T47D (cell line): ENCODE data around the gene NRTN.

ENCODE experiments used
- DNase-seq, 2 experiments: peaks; one replicate each; pipeline versions ENCODE4 v3.0.0 to v3.0.0-alpha.2; 2011 to 2012; ENCODE audit warnings: low read depth in 1 of 2, low spot score in 1 of 2
- JUND ChIP-seq: IDR thresholded peaks from 2 replicates; pipeline ENCODE4 v1.6.1; 2012; ENCODE audit warnings: low read depth
- in situ Hi-C: cut with HindIII; loops from 2 replicates; pipeline ENCODE4 v1.10.0; 2016; ENCODE audit warnings: low sequenced_read_pairs, low pct_unique_long_range_greater_than_20kb

The NRTN gene

DNA sequence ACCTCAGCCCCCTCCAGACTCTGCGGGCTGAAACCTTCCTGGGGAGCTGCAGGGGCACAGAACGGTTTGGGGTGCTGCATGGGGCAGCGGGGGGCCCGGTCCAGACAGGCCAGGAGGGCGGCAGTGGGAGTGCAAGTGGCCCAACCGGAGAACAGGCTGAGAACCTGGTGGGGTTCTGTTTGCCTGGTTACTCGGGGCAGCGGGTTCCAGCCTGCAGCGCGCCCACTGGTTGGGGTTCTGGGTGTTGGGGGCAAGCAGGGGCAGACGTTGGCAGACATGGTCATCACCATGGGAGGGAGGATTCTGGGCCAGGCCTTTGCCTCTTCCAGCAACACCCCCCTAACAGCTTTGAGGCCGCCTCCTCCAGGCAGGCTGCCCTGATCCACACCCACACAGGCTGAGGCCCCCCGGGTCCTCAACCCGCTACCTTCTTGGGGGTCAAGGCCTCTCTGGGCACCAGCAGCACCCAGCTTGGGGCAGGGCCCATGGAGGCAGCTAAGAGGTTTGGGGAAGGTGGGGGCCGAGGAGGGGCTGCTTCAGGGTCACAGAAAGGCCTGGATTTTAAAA, 20.2 kb upstream of the NRTN start, which contains the start of gene PRR22:
Gene PRR22, minus strand, starts transcription at position 166 of the 567 bp plus-strand sequence. Its CDS starts 86 bp downstream, at position 80.
- in situ Hi-C loops: no loop called here
- TF ChIP-seq JUND: no peak

DNA sequence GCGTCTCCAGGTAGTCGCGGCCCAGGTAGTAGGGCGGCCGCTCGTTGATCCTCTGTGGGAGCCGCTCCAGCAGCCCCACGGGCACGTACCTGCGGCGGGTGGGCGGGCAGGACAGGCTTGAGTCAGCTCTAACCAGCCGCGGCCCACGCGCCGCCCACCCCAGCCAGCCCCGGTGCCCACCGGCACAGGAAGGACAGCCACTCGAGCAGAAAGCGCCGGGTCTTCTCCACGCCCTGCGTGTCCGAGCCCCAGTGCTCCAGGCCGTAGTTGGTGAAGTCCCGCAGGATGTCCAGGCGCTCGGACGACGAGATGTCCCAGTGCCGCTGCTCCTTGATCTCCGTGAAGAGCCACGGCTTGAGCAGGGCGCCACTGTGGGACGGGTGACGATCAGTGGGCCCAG, 19.4 kb upstream of the NRTN start:
- DNase-seq: no peak
- TF ChIP-seq JUND: no peak
- in situ Hi-C loops: no loop called here

More for the DNA sequence above, 20.2 kb upstream of the NRTN start, which contains the start of gene PRR22:
- no peak for DNase-seq

DNA sequence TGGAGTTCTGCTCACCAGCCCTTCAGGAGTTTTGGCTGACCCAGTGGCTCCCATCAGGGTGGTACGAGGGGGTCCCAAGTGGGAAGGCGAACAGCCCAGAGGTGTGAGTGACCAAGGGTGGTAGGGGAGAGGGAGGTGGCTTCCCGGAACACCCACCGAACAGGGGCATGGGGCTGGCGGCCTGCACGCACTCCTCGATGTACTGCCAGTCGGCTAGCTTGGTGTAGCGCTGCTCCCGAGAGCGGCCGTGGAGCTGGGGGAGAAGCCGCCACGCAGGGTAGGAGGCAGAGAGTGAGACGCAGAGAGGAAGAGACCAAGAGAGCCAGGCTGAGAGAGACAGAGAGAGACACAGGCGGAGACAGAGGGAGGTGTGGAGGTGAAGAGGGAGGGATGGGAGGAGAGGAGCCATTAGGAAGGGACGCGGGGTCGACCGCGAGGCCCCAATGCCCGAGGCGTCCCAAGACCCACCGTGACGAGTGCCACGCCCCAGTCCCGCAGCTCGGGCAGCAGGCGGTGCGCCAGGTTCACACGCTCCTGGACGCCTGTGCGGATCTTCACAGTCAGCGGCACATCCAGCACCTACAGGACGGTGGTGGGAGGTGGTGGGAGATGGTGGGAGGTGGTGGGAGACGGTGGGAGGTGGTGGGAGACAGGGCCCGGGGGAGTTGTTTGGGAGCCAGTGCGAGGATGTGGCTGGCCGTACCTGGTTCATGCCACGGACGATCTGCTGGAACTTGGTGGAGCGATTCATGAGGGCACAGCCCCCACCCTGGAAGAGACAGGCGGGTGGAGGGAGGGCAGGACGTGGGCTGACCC, 18.1 kb upstream of the NRTN start:
- in situ Hi-C loops: no loop called here
- TF ChIP-seq JUND: no peak
- DNase-seq: no peak

DNA sequence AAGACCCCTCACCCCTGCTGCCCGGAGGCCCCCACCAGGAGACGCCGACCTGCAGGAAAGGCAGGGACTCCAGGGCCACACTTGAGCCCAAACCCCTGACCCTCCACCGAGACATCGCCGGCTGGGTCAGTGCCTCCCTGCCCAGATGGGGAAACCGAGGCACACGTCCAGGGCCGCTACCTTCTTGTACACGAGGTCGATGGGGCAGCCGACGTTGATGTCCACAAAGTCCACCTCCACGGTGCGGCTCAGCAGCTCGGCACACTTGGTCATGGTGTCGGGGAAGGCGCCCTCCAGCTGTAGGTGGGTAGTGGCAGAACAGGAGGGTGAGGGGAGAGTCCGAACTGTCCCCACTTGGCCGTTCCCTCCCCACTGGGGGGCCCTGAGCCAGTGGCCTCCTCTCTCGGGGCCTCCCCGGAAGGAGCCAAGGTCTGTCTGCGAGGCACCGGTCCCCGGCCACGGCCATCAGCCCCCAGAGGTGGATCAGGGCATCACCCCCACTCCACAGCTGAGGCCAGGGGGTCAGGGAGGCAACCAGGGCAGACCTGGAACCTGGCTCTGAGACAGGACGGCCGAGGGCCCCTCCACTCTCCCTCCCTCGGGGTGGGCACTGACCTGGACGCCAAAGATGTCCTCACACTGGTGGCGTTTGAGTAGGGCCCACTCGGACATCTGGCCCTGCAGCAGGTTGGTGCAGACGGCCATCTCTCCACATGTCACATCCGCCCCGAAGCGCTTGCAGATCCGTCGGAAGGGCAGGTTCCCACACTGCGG, 17.3 kb upstream of the NRTN start:
- in situ Hi-C loops: no loop called here
- TF ChIP-seq JUND: no peak
- DNase-seq: no peak

DNA sequence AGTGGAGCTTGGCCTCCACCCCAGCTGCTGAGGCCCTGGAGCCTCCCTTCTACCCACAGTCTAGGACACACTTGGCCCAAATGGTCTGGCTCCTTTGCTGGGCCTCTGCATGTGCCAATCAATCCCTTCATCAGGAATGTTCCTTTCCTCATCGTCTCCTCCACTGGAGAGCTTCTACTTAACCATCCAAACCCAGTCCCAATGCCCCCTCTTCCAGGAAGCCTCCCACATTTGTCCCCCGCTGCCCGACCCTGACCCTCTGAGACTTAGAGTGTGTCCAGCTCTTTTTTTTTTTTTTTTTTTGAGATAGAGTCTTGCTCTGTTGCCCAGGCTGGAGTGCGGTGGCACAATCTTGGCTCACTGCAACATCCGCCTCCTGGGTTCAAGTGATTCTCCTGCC, 16.4 kb upstream of the NRTN start:
- no peak for DNase-seq
- in situ Hi-C loops: no loop called here
- TF ChIP-seq JUND: no peak

DNA sequence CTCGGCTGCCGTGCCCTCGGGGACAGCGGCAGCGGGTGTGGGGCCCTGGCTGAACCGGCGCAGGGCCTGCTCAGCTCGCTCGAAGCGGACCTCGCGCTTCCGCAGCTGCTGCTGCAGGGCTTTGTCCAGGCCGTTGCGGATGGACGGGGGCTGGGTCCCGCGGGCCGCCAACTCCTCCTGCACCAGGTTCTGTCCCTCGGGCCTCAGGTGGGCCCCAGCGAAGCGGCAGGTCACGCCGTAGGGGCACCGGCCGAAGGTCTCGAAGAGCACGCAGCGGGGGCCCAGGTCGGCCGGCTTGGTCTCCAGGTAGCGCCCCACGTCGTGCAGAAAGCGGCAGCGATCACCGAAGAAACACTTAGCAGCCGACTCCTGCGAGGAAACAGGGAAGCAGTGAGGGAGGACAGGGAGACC, 15.5 kb upstream of the NRTN start:
- in situ Hi-C loops: no loop called here
- no peak for TF ChIP-seq JUND
- no peak for DNase-seq

DNA sequence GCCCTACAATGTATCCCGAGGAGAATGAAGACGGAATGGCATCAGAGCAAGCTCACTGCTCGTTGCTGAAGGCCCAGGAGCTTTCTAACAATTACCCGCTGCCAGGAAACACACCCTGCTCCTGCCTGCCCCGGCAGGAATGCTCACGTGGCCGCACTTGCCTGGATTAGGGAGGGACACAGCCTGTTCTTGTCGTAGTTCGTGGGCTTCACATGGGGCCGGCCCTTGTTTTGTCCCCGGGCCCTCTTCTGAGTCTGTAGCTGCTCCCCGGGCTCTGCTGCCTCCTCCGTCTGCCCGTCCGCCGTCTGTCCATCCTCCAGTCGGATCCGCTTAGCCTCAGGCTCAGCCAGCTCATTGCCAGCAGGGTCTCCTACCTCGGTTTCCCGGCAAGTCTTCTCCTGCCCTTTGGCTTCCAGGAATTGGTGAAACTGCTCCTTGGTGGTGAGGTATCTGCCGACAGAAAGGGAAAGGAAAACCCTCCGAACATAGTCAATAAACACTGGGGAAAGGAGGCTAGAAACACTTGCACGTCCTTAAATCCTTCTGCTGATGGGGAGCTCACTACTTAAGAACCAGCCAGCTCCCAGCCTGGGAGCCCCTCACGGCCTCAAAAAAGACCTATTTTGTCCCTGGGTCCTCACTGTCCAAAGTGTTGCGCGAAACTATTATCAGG, 14.8 kb upstream of the NRTN start:
- no peak for TF ChIP-seq JUND
- in situ Hi-C loops: no loop called here
- DNase-seq: no peak

DNA sequence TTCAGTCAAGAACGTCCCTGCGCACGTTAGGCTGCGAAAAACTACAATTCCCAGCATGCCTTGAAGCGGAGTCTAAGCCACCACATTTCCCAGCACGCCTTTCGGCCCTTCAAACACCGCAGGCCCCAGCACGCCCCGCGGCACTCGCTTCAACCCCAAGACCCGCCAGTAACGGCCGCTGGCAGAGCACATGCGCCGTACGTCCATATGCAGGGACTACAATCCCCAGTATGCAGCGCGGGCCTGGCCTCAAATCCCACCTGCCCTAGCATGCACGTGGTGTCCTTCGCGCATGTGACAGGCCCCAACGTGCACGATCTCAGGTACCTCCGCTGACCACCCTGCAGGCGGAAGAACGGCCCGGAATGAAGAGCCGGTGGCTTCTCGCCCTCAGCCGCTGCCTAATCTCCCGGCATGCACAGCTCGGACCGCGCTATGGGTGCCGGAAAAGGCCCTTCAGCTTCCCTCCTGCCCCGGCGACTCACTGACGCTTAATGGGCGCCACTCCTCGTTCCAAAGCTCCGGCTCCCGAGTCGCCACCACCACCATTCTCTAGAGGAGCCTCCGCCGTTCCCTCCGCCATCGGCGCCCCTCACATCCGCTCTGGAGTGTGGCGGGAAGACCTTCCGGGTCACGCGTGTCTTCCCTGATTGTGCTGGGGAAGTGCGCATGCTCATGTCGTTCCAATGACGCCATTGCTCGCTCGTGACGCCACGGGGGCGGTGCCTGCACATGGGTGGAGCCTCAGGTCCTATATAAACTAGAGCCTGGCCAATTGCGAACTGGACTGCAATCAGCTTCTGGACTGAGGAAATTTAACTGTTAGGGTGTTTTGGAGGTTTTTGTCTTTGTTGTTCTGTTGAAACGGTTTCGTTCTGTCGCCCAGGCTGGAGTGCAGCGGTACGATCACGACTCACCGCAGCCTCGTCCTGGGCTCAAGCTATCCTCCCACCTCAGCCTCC, 14.0 kb upstream of the NRTN start, which contains the start of gene DUS3L:
Gene DUS3L, minus strand, starts transcription at position 605 of the 962 bp plus-strand sequence. Its CDS starts 22 bp downstream, at position 583.
- no peak for TF ChIP-seq JUND
- in situ Hi-C loops: no loop called here
- DNase-seq: peak; percentile 98

DNA sequence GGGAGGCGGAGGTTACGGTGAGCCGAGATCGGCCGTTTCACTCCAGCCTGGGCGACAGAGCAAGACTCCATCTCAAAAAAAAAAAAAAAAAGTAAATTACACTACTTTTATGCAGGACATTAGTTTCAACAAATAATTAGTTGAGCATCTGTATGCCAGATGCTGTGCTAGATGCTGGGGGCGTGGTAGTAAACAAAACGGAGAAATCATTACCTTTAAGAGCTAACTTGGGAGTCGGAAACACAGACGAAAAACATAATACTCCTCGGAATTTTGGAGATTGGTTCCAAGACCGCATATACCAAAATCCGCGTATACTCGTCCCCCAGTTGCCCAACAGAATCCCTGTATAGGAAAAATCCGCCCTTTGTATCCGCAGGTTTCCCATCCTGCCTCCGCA, 12.6 kb upstream of the NRTN start:
- TF ChIP-seq JUND: no peak
- in situ Hi-C loops: no loop called here
- DNase-seq: no peak

DNA sequence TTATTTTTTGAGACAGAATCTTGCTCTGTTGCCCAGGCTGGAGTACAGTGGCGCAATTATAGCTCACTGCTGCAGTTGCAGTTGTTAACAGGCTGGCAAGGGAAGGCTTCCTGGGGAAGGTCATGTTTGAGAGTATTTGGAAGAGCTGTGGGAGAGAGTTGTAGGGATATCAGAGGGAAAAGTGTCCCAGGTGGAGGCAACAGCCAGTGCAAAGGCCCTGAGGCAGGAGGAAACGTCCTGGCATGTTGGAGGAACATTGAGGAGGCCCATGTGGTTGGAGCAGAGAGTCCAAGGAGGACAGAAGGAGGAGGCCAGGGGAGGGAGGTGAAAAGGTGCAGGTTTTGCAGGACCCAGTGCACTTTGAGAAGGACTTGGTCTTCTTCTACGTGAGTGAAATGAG, 11.7 kb upstream of the NRTN start:
- DNase-seq: no peak
- TF ChIP-seq JUND: no peak
- in situ Hi-C loops: no loop called here

DNA sequence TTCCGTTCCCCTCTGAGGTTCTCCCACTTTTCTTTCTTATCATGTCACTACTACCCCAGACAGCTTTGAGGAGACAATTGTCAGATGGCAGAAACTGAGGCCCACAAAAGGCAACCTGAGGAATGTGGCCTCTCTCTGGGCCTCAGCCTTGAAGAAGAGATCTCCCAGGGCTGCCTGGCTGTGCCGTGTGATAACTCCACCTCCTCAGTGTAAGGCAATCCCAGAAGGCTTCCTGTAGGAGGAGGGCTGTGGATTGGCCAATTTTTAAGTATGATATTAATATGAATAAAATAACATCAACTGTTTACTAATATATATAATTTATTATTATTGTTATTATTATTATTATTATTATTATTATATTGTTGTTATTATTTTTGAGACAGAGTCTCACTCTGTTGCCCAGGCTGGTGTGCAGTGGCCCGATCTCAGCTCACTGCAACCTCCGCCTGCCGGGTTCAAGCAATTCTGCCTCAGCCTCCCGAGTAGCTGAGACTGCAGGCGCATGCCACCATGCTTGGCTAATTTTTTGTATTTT, 9.4 kb upstream of the NRTN start:
- no peak for DNase-seq
- TF ChIP-seq JUND: no peak
- in situ Hi-C loops: no loop called here
